ENCODE results near the gene ENPP1. TPM values are rescaled to one million over a fixed set of nuclear protein-coding genes. Genes with fewer than 3 reads are reported as not detected.

ENPP1 gene
- total RNA-seq, 1 experiment from 2014 or later: 6.5 TPM

- Histone ChIP-seq H3K27ac (ENCODE audit: low read depth, low read length) (no peak overlapping the region), H3K9me2 (ENCODE audit: insufficient read depth) (no peaks in the 10 kb centered on the region), H3K4me1 (ENCODE audit: control insufficient read depth in 1 of 2, insufficient read depth in 2 of 2, low read length in 2 of 2) (no peaks in the 10 kb centered on the region), H3K36me3 (ENCODE audit: control insufficient read depth in 1 of 2, insufficient read depth in 2 of 2, low read length in 2 of 2) (no peaks in the 10 kb centered on the region), H3K9ac (ENCODE audit: low read length) (no peak overlapping the region), H3K4me3 (replicated peaks in 1 of 2; ENCODE audit: low read depth in 1 of 2, low read length in 2 of 2) (no peak overlapping the region), H2AFZ (ENCODE audit: low read depth, low read length, poor library complexity, severe bottlenecking) (no peak overlapping the region), H4K20me1 (ENCODE audit: insufficient read depth) (no peaks in the 10 kb centered on the region), H3K79me2 (ENCODE audit: insufficient read depth, low read length) (no peaks in the 10 kb centered on the region), H3K4me2 (ENCODE audit: low read length) (no peak overlapping the region), H3K27me3 (ENCODE audit: insufficient read depth, low read length) (no peaks in the 10 kb centered on the region), H3K9me3 (ENCODE audit: control insufficient read depth in 1 of 2, insufficient read depth in 1 of 2, low read depth in 1 of 2, low read length in 2 of 2) (no peaks in the 10 kb centered on the region)
- no peak for TF ChIP-seq EZH2 (IDR thresholded peaks at IDR 0.05)
- no peak for TF ChIP-seq REST (IDR thresholded peaks at IDR 0.05; ENCODE audit: low read depth)
- no peak for TF ChIP-seq SP1 (IDR thresholded peaks at IDR 0.05; ENCODE audit: low read depth)
- TF ChIP-seq MAX (IDR thresholded peaks at IDR 0.05): no peak
- no peak for TF ChIP-seq CEBPB (IDR thresholded peaks at IDR 0.05; ENCODE audit: low read depth)
- no peak for TF ChIP-seq JUND (IDR thresholded peaks at IDR 0.05)
- no peak for TF ChIP-seq EGR1 (IDR thresholded peaks at IDR 0.05; ENCODE audit: low read depth)
- no peak for TF ChIP-seq POLR2AphosphoS5 (IDR thresholded peaks at IDR 0.05; ENCODE audit: low read depth, low read length)
- TF ChIP-seq RAD21 (IDR thresholded peaks at IDR 0.05; ENCODE audit: low read depth): no peak
- TF ChIP-seq CTCF (IDR thresholded peaks at IDR 0.05 in 2 of 3, conservative IDR thresholded peaks at IDR 0.05 in 1 of 3; ENCODE audit: borderline replicate concordance in 1 of 3, insufficient read depth in 1 of 3, low read depth in 2 of 3, low read length in 2 of 3): no peak
- TF ChIP-seq ATF3 (IDR thresholded peaks at IDR 0.05): no peak
- TF ChIP-seq TCF7L2 (IDR thresholded peaks at IDR 0.05; ENCODE audit: borderline replicate concordance, extremely low read depth, insufficient read depth, insufficient read length): no peak
- no peak for TF ChIP-seq SRF (IDR thresholded peaks at IDR 0.05; ENCODE audit: low read depth)
- no peak for TF ChIP-seq ZFX (IDR thresholded peaks at IDR 0.05)
- TF ChIP-seq POLR2A (IDR thresholded peaks at IDR 0.05; ENCODE audit: borderline replicate concordance, extremely low read depth, insufficient read depth, insufficient read length): no peak
- no peak for TF ChIP-seq EZH2phosphoT487 (IDR thresholded peaks at IDR 0.05; ENCODE audit: borderline replicate concordance)
- TF ChIP-seq FOSL1 (IDR thresholded peaks at IDR 0.05; ENCODE audit: low read depth): no peak
- ChIA-PET RAD21 (ENCODE audit: low non-redundant PET in 1 of 2, low total read pairs in 2 of 2, uncharacterized antibody in 2 of 2, unreplicated experiment in 2 of 2) (no interaction called here), POLR2A (no interaction called here), CTCF (no interaction called here)
- intact Hi-C loops (cut with micrococcal nuclease): no loop called here
- DNase-seq (ENCODE audit: low read depth, low spot score) (no peak), ATAC-seq (no peak)
- BruUV-seq (replicated peaks): no TSS peak
Measured at GRCh38 chr6:131769385-131770141, 38.3 kb upstream of the ENPP1 start.

Measured in HCT116 (cell line).